ENCODE data around the gene SEC24D. TPM values are rescaled to one million over a fixed set of nuclear protein-coding genes. Genes with fewer than 3 reads are reported as not detected.
"Not testable (repeated sequence)": the region's sequence is repeated elsewhere in the genome, so short reads cannot be mapped to it uniquely, and the experiment has no call there.

SEC24D gene, protein sequence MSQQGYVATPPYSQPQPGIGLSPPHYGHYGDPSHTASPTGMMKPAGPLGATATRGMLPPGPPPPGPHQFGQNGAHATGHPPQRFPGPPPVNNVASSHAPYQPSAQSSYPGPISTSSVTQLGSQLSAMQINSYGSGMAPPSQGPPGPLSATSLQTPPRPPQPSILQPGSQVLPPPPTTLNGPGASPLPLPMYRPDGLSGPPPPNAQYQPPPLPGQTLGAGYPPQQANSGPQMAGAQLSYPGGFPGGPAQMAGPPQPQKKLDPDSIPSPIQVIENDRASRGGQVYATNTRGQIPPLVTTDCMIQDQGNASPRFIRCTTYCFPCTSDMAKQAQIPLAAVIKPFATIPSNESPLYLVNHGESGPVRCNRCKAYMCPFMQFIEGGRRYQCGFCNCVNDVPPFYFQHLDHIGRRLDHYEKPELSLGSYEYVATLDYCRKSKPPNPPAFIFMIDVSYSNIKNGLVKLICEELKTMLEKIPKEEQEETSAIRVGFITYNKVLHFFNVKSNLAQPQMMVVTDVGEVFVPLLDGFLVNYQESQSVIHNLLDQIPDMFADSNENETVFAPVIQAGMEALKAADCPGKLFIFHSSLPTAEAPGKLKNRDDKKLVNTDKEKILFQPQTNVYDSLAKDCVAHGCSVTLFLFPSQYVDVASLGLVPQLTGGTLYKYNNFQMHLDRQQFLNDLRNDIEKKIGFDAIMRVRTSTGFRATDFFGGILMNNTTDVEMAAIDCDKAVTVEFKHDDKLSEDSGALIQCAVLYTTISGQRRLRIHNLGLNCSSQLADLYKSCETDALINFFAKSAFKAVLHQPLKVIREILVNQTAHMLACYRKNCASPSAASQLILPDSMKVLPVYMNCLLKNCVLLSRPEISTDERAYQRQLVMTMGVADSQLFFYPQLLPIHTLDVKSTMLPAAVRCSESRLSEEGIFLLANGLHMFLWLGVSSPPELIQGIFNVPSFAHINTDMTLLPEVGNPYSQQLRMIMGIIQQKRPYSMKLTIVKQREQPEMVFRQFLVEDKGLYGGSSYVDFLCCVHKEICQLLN
- 181 TPM for polyA plus RNA-seq (2013, experiment 1 of 2; ENCODE audit: insufficient read length)
- polyA plus RNA-seq (2013, experiment 2 of 2; ENCODE audit: insufficient read length): 199 TPM

DNA sequence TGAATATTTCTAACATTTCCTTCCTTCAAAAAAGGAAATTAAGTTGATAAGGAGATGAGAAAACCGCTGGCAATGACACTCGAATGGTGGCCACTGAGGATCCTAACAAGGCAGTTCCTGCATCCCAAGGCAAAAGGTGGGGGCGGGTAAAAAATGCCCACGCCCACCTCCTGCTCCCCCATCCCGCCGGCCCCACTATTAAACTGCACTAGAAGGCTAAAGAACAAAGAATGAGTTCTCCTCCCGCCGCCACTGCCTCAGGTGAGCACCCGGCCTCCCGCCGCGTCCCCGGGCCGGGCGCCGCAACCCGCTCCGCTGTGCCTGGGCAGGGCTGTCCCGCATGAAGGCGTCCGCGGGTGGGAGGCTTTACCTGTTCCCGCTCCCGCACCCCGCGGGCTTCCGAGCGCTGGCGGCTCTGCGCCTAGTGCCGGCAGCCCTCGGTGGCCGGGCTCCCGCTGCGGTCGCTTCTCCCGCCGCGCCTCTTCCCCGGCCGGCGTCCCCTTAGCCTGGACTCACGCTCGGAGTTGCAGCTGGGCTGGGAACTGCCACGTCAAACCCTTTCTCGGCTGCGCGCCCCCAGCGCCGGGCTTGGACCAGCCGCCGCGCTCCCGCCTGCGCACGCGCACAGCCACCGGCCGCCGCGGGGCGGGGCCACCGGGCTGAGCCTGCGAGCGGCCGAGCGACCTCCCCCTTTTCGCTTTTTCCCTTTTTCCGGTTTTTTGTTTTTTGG, at the start of gene SEC24D:
Gene SEC24D, minus strand, starts transcription at position 556 of the 730 bp plus-strand sequence. CDS start 2,430 bp downstream, outside the sequence.
- peak; percentile 92 for DNase-seq

DNA sequence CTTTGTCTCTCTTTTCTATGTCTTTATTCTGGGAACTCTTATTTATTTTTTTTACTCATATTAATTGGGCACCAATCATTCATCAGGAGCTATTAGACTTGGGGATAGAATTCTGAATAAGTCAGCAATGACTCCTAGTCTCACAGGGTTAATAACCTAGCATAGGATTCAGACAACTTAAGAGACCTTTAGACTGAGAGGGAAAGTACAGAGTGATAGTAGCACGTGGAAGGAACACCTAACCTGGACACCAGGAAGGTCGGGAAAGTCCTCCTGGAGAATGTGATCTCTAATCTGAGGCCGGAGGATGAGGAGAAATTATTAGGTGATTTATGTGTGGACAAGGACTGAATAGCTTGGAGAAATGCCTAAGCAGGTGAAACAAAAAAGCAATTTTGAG, 48.8 kb upstream of the SEC24D start:
- DNase-seq: no peak

DNA sequence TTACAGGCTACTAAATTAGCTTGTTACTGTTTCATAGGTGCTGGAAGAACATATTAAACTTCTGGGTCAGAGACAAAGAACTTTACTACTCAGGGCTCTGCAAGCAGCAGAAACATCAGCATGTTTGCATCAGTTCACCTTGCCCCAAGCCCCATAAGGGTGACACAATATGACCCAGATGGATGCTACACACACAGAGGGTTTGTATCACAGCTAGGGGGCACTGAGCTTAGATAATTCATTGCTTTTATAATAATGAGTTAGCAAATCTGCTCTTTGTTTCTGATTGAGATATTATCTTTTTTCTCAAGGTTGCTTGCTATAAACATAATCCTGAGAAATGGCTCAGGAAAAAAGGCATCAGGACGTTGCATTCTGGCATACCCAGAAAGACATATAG, 47.9 kb upstream of the SEC24D start:
- no peak for DNase-seq

DNA sequence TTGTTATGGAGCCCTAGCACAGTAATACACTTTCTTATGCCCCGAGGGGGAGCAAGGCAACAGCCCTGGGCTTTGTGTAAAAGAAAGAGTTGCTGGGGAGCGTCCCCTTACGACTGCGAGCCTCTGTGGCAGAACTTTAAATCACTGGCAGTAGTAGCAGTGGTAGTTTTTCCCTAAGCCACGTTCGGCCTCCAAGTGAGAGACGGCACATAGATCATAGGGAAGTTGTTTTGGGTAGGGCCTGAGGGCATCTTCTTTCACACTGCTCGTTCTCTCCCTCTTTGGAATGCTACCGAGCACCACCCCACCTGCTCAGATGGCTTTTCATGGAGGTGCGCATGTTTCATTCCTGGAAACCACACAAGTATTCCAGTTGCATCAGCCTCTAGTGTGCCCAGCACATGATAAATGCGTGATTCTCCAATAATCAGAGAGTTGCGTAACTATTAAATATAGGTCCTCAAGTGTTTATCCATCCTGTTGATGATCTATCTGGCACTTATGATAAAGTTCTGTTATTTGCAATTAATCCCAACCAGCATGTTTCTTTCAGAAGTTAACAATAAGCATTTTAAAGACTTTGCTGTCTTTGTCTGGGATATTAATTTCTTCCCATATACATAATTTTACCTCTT, 45.7 kb upstream of the SEC24D start:
- DNase-seq: no peak

DNA sequence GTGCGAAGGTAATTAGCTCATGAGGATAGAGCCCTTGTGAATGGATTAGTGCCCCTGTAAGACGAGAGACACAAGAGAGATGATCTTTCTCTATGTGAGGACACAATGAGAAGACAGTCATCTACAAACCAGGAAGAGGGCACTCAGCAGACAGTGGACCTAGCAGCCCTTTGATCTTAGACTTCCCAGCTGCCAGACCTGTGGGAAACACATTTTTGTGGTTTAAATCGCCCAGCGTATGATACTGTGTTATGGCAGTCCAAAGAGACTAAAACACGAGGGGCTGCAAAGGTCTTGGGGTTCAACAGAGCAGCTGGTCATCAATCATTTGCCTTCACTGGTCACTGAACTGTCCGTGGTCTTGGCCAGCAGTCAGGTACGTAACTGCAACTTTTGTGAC, 43.5 kb upstream of the SEC24D start:
- no peak for DNase-seq

DNA sequence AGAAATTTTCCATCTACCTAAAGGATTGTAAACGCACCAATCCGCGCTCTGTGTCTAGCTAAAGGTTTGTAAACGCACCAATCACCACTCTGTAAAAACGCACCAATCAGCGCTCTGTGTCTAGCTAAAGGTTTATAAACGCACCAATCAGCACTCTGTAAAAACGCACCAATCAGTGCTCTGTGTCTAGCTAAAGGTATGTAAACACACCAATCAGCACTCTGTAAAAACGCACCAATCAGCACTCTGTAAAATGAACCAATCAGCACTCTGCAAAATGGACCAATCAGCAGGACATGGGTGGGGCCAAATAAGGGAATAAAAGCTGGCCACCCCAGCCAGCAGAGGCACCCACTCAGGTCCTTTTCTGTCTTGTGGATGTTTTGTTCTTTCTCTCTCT, 42.6 kb upstream of the SEC24D start:
- DNase-seq: not testable (repeated sequence)

DNA sequence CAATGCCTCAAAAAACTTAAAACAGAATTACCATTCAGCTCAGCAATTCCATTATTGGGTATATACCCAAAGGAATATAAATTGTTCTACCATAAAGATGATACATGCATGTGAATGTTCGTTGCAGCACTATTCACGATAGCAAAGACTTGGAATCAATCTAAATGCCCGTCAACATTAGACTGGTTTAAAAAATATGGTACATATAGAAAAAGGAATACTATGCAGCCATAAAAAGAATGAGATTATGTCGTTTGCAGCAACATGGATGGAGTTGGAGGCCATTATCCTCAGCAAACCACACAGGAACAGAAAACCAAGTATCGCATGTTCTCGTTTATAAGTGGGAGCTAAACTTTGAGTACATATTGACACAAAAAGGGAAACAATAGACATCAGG, 41.9 kb upstream of the SEC24D start:
- no peak for DNase-seq

DNA sequence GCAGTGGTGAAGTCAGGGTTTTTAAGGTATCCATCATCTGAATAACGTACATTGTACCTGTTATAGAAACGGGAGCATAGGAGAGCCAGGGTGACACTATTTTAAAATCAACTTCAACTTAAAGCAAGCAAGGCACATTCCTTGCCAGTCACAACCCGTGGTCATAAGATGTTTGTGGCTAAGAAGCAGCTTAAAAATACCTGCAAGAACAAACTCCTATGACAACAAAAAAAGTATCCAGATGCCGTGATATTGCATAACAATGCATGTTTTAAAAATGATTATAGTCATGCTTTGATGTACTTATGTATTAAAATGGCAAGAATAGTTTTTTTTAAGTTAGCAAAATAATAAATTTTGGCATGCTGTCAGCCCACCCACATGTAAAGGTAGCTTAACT, 36.3 kb upstream of the SEC24D start:
- DNase-seq: no peak

DNA sequence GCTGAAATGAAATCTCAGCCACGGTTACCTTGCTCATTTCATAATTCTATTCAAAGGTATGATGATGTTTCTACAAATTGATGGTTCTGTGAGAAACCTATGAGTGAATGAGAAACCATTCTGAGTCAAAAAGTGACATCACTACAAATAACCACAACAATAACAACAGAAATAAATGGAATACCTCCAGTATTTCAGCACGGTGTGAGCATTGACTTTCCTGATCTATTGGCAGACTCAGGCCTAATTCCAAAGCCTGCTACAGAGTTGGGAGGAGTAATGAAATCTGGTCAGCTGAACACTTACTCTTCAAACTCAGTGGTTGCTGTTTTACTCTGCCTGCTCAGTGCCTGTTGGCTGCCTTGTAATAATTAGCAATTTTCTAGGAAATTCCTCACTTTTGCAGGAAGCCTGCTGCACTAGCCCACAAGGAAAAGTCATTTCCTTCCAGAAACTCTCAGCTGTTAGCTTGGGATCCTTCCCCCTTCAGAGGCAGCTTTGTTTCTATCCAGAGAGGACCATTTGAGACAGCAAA, 33.9 kb upstream of the SEC24D start:
- peak; percentile 41 for DNase-seq

DNA sequence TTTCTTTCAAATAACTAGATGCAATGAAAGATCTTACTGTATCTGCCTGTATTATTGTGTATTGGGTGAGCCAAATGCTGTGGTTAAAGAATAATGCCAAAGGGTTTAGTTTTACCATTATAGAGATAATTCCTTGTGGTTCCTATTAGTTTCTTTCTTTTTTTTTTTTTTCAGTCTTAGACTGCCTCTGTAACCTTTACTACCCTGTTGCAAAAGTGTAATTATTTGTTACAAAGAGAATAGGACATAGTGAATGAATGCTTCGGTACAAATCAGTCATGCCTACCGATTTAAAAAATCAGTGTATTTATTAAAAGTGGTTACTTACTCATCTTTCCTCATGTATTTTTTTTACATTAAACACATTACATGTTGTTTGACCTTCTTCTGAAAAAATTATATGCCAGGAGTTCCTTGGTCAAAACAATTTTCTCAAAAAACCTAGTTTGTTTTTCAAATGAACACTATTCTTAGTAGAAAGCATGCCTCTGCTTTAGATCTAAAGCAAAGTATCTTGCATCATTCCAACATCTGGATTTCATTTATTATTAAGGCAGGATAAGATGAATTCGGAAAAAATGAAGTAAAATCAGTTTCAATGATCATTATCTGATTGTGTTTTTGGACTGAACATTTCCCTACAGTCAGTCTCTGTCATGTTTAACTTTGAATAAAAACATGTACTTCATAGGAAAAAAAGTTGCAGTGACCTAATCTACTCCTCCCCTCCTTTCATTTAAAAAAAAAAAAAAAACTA, 31.6 kb upstream of the SEC24D start:
- peak; percentile 58 for DNase-seq

DNA sequence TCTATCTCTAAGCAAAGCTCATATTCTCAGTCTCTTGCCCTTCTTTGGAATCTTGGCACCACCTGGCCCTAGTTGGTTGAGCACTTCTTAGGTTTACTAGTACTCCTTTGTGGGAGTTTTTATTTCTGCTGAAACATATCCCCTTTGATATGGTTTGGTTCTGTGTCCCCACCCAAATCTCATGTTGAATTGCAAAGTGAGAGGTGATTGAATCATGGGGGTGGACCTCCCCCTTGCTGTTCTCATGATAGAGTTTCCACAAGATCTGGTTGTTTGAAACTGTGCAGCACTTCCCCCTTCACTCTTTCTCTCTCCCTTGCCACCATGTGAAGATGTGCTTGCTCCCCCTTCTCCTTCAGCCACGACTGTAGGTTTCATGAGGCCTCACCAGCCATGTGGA, 30.5 kb upstream of the SEC24D start:
- no peak for DNase-seq

DNA sequence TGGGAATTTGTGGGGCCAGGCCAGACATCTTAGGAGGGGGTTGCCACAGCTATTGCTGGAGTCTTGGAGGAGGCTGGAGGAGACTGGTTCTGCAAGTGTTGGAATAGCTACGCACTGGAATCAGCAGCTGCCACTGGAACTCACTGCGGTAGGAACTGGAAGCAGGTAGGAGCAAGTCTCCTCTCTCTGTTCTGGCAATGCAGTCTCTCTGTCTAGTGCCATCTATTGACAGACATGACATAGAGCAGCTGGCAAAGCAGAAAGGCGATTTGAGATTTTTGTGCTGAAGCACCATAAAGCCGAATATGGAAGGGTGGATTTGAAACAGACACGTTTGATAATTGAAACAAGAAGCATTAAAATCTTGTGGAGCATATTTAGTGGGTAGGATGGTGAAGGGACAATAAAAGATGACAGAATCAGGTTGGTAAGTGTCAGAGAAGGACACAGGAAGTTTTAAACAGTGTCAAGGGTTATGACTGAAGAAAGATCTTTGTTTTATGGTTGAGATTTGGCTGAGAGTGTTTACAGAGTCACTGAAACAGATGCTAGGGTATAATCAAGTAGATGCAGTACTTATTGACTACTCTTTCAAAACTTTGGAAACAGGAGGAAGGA, 29.3 kb upstream of the SEC24D start:
- peak; percentile 60 for DNase-seq

DNA sequence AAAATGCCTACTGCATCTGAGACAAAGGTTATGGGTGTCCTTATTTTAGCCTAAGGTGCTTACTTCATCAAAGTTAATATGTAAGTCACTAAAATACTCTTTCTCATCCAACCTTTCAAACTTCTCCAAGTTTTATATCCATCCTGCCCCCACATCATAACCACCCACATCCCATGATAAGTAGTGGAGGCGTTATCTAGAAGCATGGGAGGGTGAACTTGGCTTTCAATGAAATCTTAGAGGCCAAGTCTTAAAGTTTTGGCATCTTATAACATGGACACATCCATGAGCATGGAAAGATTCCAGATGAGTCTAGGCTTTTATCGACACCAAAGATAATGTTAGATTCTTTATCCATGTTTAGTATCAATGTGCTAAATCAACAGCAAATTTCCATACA, 22.9 kb upstream of the SEC24D start:
- no peak for DNase-seq

DNA sequence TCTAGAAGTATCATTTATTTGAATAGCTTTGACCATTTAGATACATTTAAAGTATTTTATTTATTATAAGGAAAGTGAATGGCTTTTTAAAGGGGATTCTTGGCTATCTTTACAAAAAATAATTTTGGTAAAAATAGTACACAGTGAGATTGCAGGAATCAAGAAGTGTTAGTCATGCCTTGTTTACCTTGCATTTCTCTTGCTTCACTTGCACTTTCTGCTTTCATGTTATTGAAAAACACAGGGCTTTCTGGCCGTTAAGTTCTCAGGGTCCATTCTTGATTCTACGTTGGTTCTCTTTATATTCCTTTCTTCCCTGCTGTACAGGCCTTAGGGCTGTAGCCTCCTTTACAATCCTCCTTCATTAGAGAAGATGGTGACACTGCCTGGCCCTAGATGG, 21.8 kb upstream of the SEC24D start:
- DNase-seq: no peak

DNA sequence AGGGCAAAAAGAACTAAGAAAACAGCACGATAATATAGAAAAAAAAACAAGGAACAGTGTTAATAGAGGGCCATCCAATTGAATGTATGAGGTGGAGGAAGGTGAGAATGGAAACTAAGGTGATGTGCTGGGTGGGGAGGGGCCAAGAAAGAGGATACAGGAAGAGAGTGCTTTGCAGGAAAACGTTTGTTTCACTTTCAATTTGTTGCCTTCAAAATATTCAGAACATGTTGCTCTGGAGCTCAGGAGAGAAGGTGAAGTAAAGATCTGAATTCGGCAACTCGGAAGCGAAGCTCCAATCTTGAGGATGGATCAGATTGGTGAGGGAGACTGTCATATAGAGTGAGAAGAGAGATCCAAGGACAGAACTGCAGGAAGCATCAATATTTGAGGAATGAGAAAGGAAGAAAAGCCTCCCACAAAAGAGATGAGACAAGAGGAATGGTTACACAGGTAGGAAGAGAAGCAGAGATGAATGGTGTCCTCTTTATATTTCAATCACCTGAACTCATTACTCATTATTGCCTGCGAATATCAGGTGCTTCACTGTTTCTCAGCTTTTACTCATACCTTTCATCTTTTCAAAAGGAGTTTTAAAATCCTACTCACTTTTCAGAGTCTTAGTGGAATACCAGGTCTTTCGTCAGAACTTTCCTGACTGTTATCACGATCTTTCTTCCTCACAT, 14.7 kb upstream of the SEC24D start:
- DNase-seq: no peak

DNA sequence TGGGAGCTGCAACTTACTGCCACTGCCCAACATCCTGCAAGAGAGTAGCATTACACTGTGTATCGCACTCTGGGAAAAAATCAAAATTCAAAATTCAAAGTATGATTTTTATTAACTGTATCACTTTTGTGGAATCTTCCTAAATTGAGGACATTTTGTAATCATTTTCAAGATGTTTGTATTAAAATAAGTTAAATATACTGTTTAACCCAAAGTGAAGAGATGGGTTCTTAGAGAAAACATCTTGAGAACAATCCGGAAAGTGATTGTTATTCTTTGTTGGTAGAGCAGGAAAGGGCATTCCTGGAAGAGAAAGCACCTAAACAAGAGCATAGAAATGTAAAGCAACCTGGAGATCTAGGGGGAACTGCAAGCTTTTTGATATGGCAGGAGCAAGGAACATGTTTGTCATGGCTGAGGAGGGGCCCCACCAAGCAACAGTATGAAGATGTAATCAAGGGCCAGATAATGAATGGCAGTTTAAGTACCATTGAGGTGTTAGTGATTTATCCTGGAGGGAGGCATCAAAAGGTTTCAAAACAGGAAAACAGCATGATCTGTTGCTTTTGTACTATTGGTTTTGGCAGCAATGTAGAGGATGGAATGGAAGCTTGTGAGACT, 14.1 kb upstream of the SEC24D start:
- no peak for DNase-seq

DNA sequence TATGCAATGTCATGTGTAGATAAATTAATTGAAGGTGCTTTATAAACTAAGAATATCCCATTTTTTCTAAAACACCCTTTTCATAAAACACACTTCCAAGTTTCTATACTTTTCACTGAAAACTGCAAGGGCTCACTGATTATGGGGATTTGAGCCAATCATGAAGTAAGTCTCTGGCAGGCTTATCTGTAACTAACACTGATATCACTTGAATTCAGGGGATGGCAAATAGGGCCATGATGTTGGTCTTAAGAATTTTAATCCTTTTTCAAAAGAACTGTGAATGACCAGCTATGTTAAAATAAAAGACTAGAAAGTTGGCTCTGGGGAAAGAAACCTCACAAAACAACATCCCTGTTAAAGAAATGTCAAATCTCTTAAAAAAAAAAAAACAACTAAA, 13.0 kb upstream of the SEC24D start:
- no peak for DNase-seq

DNA sequence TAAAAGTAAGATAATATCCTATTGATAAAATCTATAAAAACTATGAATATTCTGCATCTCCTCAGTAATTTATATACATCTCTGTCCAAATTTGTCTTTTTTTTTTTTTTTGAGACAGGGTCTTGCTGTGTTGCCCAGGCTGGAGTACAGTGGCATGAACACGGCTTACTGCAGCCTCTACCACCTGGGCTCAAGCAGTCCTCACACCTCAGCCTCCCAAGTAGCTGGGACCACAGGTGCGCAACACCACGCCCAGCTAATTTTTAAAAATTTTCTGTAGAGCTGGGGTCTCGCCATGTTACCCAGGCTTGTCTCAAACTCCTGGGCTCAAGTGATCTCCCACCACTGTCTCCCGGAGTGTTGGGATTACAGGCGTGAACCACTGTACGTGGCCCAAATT, 12.3 kb upstream of the SEC24D start:
- DNase-seq: no peak

DNA sequence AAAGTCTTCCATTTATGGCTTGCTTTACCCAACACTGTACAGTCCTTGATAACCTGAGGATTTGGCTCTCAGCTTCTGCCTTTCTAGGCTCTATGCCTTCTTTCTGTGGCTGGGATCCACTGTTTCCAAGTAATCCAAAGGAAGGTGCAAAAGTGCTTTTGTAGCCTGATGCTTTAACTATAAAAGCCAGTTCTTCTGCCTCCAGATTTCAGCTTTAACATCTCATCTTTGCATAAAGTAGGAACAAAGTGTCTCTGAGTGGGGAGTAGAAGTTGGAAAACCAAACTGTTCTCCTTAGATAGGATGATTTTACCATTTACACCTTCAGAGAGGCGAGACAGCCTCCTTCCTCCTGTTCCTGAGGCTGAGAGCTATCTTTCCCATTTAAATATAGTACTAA, 11.1 kb upstream of the SEC24D start:
- no peak for DNase-seq
